Measurements from ENCODE around the gene URI1. TPM values are rescaled to one million over a fixed set of nuclear protein-coding genes. Genes with fewer than 3 reads are reported as not detected.

URI1 gene, protein sequence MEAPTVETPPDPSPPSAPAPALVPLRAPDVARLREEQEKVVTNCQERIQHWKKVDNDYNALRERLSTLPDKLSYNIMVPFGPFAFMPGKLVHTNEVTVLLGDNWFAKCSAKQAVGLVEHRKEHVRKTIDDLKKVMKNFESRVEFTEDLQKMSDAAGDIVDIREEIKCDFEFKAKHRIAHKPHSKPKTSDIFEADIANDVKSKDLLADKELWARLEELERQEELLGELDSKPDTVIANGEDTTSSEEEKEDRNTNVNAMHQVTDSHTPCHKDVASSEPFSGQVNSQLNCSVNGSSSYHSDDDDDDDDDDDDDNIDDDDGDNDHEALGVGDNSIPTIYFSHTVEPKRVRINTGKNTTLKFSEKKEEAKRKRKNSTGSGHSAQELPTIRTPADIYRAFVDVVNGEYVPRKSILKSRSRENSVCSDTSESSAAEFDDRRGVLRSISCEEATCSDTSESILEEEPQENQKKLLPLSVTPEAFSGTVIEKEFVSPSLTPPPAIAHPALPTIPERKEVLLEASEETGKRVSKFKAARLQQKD
- total RNA-seq = 72.8 and 86.1 TPM in 2 replicates

DNA sequence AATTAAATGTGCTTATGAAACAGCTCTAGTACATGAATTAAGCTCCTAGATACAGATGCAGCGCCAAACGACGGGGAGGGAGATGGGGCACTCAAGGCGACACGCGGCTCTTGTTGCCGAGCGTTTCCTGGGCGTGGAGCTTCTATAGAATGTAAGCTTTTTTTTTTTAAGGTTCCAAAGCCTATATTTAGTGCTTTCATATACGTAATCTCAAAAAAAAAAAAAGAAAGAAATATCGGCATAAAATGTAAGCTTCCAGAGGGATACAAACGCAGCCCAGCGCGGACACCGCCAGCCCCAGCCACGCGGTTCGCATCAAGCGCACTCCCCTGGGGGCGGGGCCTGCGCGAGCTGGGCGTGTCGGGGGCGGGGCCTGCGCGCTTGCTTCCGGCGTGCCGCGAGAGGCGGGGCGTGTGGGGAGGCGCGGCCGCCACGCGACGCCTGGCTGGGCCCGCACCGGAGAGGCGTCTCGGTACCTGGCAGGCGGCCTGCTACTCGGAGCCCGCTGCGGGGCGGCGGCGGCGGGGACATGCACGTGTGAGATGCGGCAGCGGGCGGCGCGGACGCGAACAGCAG lies at the start of gene URI1:
Gene URI1 (plus strand): TSS at position 412 of the 576 bp plus-strand sequence. CDS start 309 bp downstream, outside the sequence.
- H2AFZ ChIP-seq (ENCODE audit: low read length) = peak within 1 kb of the TSS; percentile 93
- H3K27me3 ChIP-seq (ENCODE audit: insufficient read depth, low read length) = no peaks in the 10 kb centered on the region
- DNase-seq (ENCODE audit: insufficient read length, low spot score, missing footprints) = peak; percentile 98
- H3K27ac ChIP-seq (ENCODE audit: low read depth, low read length) = peak within 1 kb of the TSS; percentile 63
- TF ChIP-seq, protein P1, sequence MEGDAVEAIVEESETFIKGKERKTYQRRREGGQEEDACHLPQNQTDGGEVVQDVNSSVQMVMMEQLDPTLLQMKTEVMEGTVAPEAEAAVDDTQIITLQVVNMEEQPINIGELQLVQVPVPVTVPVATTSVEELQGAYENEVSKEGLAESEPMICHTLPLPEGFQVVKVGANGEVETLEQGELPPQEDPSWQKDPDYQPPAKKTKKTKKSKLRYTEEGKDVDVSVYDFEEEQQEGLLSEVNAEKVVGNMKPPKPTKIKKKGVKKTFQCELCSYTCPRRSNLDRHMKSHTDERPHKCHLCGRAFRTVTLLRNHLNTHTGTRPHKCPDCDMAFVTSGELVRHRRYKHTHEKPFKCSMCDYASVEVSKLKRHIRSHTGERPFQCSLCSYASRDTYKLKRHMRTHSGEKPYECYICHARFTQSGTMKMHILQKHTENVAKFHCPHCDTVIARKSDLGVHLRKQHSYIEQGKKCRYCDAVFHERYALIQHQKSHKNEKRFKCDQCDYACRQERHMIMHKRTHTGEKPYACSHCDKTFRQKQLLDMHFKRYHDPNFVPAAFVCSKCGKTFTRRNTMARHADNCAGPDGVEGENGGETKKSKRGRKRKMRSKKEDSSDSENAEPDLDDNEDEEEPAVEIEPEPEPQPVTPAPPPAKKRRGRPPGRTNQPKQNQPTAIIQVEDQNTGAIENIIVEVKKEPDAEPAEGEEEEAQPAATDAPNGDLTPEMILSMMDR (IDR thresholded peaks at IDR 0.05; ENCODE audit: extremely low read depth, low read depth, low read length) = no peak
- peaks cover 18% of the 10 kb centered on the region for H4K20me1 ChIP-seq (ENCODE audit: insufficient read depth, low read length)
- H3K4me1 ChIP-seq (ENCODE audit: insufficient read depth, low read length) = peaks cover 31% of the 10 kb centered on the region
- peak within 1 kb of the TSS; percentile 92 for H3K4me2 ChIP-seq (ENCODE audit: insufficient read depth, low read length)
- no peaks in the 10 kb centered on the region for H3K36me3 ChIP-seq (ENCODE audit: insufficient read depth, low read length)
- peaks cover 44% of the 10 kb centered on the region for H3K79me2 ChIP-seq (ENCODE audit: insufficient read depth, low read length)
- peak within 1 kb of the TSS; percentile 97 for H3K4me3 ChIP-seq (ENCODE audit: insufficient read depth, low read length)
- no peaks in the 10 kb centered on the region for H3K9me3 ChIP-seq (ENCODE audit: low read depth, low read length)

DNA sequence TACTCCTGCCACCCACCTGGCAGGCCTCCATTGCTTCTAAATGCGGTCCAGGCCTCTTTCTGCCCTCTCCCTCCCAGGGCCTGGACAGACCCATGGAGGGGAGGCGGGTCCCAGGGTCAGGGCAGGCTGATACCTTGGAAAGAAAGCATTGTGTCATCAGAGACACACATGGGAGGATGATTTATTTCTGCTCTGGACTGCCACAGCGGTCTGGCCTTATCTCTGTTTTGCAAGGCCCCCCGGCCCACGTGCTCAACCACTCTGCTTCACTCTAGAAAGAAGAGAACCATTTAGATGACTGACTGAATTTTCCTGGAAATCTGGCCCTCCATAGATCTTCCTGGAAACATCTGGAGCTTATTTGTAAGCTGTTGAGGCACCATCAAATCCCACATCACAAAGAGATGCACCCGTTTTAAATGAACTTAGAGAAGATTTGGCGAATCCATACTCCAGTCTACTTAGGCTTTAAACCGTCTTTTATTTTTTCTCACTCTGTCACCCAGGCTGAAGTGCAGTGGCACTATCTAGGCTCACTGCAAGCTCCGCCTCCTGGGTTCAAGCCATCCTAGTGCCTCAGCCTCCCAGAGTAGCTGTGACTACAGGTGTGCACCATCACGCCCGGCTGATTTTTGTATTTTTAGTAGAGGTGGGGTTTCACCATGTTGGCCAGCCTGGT lies 48.3 kb upstream of the URI1 start:
- no peak overlapping the region for H3K27ac ChIP-seq (ENCODE audit: low read depth, low read length)
- no peak overlapping the region for H3K4me2 ChIP-seq (ENCODE audit: insufficient read depth, low read length)
- DNase-seq (ENCODE audit: insufficient read length, low spot score, missing footprints) = no peak
- no peak overlapping the region for H3K4me3 ChIP-seq (ENCODE audit: insufficient read depth, low read length)
- no peaks in the 10 kb centered on the region for H4K20me1 ChIP-seq (ENCODE audit: insufficient read depth, low read length)
- H3K79me2 ChIP-seq (ENCODE audit: insufficient read depth, low read length) = no peaks in the 10 kb centered on the region
- no peaks in the 10 kb centered on the region for H3K4me1 ChIP-seq (ENCODE audit: insufficient read depth, low read length)
- TF ChIP-seq, protein P1 (IDR thresholded peaks at IDR 0.05; ENCODE audit: extremely low read depth, low read depth, low read length) = no peak
- H3K9me3 ChIP-seq (ENCODE audit: low read depth, low read length) = no peaks in the 10 kb centered on the region
- H3K36me3 ChIP-seq (ENCODE audit: insufficient read depth, low read length) = no peaks in the 10 kb centered on the region
- H3K27me3 ChIP-seq (ENCODE audit: insufficient read depth, low read length) = no peaks in the 10 kb centered on the region
- no peak overlapping the region for H2AFZ ChIP-seq (ENCODE audit: low read length)

DNA sequence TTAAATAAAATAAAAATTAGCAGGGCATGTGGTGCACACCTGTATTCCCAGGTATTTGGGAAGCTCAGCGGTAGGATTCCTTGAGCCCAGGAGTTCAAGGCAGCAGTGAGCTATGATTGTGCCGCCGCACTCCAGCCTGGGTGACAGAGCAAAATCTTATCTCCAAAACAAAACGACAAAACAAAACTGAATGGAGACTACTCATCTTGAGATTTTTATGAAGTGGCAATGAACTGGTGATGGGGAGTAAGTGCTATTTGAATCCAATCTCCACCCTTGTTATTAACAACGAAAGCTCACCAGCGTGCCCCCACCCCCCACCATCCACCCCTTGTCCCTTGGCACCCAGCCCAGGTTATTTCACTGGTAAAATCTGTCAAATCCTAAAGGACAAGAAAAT lies 45.2 kb upstream of the URI1 start:
- Histone ChIP-seq H3K36me3 (ENCODE audit: insufficient read depth, low read length) (no peaks in the 10 kb centered on the region), H2AFZ (ENCODE audit: low read length) (no peak overlapping the region), H3K4me3 (ENCODE audit: insufficient read depth, low read length) (no peak overlapping the region), H3K27me3 (ENCODE audit: insufficient read depth, low read length) (no peaks in the 10 kb centered on the region), H3K4me2 (ENCODE audit: insufficient read depth, low read length) (no peak overlapping the region), H3K9me3 (ENCODE audit: low read depth, low read length) (no peaks in the 10 kb centered on the region), H3K4me1 (ENCODE audit: insufficient read depth, low read length) (no peaks in the 10 kb centered on the region), H3K79me2 (ENCODE audit: insufficient read depth, low read length) (no peaks in the 10 kb centered on the region), H3K27ac (ENCODE audit: low read depth, low read length) (no peak overlapping the region), H4K20me1 (ENCODE audit: insufficient read depth, low read length) (no peaks in the 10 kb centered on the region)
- TF ChIP-seq, protein P1 (IDR thresholded peaks at IDR 0.05; ENCODE audit: extremely low read depth, low read depth, low read length) = no peak
- no peak for DNase-seq (ENCODE audit: insufficient read length, low spot score, missing footprints)
